PC-3 (cell line): ENCODE results near the gene STRIP1. TPM values are rescaled to one million over a fixed set of nuclear protein-coding genes. Genes with fewer than 3 reads are reported as not detected.

Experiments
- ATAC-seq: fragments of 200-7000 bp; cut with Tn5 transposase; 2 replicates; pipeline ENCODE4 v1.9.1; 2020; ENCODE audit warnings: mild to moderate bottlenecking, moderate library complexity
- BruUV-seq: library from RNA; stranded (reverse); fragments of 400-500 nt; replicated peaks from 2 replicates; lab custom pipeline; 2021; lab: Mats Ljungman, UMichigan
- CTCF ChIA-PET: fragments of 300-600 bp; sonication (Branson Sonifier 250); formaldehyde crosslinking; loops from one replicate; lab custom pipeline; 2022; ENCODE audit warnings: antibody characterized with exemption; lab: Charles Lee
- POLR2A ChIA-PET: fragments of 300-600 bp; sonication (Branson Sonifier 250); formaldehyde crosslinking; loops from one replicate; lab custom pipeline; 2022; ENCODE audit warnings: antibody characterized with exemption; ENCODE audit not compliant: unreplicated experiment; lab: Charles Lee
- DNase-seq: peaks from one replicate; pipeline ENCODE4 v3.0.0-alpha.2; 2015
- H2AFZ ChIP-seq: fragments of 300-600 bp; sonication (generic); 2 replicates; pipeline ENCODE4 v1.6.0; 2016; ENCODE audit warnings: antibody characterized with exemption, low read length
- H3F3A ChIP-seq: fragments of 300-600 bp; sonication (generic); one replicate; pipeline ENCODE4 v1.6.0; 2017; ENCODE audit warnings: antibody characterized with exemption, low read length, control low read depth, mild to moderate bottlenecking; ENCODE audit not compliant: unreplicated experiment
- H3K27ac ChIP-seq: fragments of 300-600 bp; sonication (generic); 2 replicates; pipeline ENCODE4 v1.5.1; 2016; ENCODE audit warnings: mild to moderate bottlenecking, low read length
- H3K27me3 ChIP-seq: fragments of 300-600 bp; sonication (generic); 2 replicates; pipeline ENCODE4 v1.6.1; 2016; ENCODE audit warnings: low read length, mixed read lengths
- H3K36me3 ChIP-seq: fragments of 300-600 bp; sonication (generic); 2 replicates; pipeline ENCODE4 v1.6.1; 2016; ENCODE audit warnings: low read depth, mixed run types, low read length, mixed read lengths
- H3K4me1 ChIP-seq: fragments of 300-600 bp; sonication (generic); 2 replicates; pipeline ENCODE4 v1.5.1; 2016; ENCODE audit warnings: low read length; ENCODE audit not compliant: insufficient read depth
- H3K4me2 ChIP-seq: fragments of 300-600 bp; sonication (generic); 2 replicates; pipeline ENCODE4 v1.6.0; 2016; ENCODE audit warnings: low read length
- H3K4me3 ChIP-seq: fragments of 300-600 bp; sonication (generic); 2 replicates; pipeline ENCODE4 v1.5.1; 2016; ENCODE audit warnings: mild to moderate bottlenecking, low read length, mixed read lengths
- H3K79me2 ChIP-seq: fragments of 300-600 bp; sonication (generic); 2 replicates; pipeline ENCODE4 v1.6.1; 2017; ENCODE audit warnings: low read length, mixed read lengths
- H3K9ac ChIP-seq: fragments of 300-600 bp; sonication (generic); 2 replicates; pipeline ENCODE4 v1.6.0; 2016; ENCODE audit warnings: mild to moderate bottlenecking, low read length
- H3K9me2 ChIP-seq: fragments of 300-600 bp; sonication (generic); replicated peaks from 2 replicates; pipeline ENCODE4 v1.6.1; 2016; ENCODE audit warnings: mixed run types, low read length, mixed read lengths
- H3K9me3 ChIP-seq: fragments of 300-600 bp; sonication (generic); 2 replicates; pipeline ENCODE4 v1.6.1; 2016; ENCODE audit warnings: low read length, mixed read lengths
- H4K20me1 ChIP-seq: fragments of 300-600 bp; sonication (generic); 2 replicates; pipeline ENCODE4 v1.6.1; 2016; ENCODE audit warnings: low read length, mixed read lengths
- CTCF ChIP-seq: fragments of 300-600 bp; sonication (generic); conservative IDR thresholded peaks from 2 replicates; pipeline ENCODE4 v1.5.1; 2017; ENCODE audit warnings: antibody characterized with exemption, low read depth, mild to moderate bottlenecking, low read length
- EZH2 ChIP-seq: fragments of 300-600 bp; sonication (generic); IDR thresholded peaks from one replicate; pipeline ENCODE4 v1.6.1; 2017; ENCODE audit warnings: antibody characterized with exemption, mild to moderate bottlenecking, low read length; ENCODE audit not compliant: unreplicated experiment
- EZH2phosphoT487 ChIP-seq: fragments of 300-600 bp; sonication (generic); IDR thresholded peaks from 2 replicates; pipeline ENCODE4 v1.6.1; 2018; ENCODE audit warnings: mild to moderate bottlenecking, antibody characterized with exemption, low read length, borderline replicate concordance
- intact Hi-C: fragments of 100-400 bp; cut with micrococcal nuclease; formaldehyde crosslinking; loops from 2 replicates; pipeline ENCODE4 v1.9.0; 2023
- total RNA-seq: library from RNA; depleted of rRNA; stranded (reverse); fragments of >200 nt; gene quantifications from 2 replicates; pipeline ENCODE4 v1.2.3, GENCODE V29; 2014

The STRIP1 gene
- total RNA-seq, 1 experiment from 2014 or later: 41.4 TPM

DNA sequence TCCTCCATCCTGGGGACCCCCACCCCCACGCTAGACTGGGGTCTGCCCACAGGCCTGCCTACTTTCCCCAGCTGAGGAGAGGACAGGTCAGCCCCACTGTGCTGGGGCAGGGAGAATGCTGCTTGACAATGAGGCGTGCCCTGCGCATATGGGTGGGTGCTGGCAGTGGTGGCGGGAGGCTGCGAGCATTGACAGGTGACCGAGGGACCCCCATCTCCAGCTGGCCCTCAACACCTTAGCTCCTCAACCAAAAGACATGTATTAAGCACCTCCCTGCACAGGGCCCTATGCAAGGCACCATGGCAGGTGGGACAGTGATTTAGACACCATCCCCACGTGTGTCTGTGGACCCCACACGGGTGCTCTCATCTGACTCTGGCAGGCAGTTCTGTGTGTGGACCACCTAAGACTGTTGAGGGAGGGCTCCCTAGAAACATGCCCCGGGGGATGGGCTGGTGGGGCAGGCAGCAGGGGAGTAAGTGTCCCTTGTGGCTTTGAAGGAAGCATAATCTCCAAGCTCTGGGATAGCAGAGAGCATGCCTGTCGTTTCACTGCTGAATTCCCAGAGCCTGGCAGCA lies 54.4 kb downstream of the STRIP1 start:
- Histone ChIP-seq H2AFZ (no peak overlapping the region), H3K9ac (no peak overlapping the region), H3K4me1 (no peaks in the 10 kb centered on the region), H3K4me3 (no peak overlapping the region), H3K4me2 (no peak overlapping the region), H3K36me3 (no peaks in the 10 kb centered on the region), H3K27ac (no peak overlapping the region), H3K9me3 (no peaks in the 10 kb centered on the region), H3K27me3 (0 out of 2 replicates have a peak, but pooled peaks cover 5% of the 10 kb centered on the region), H3K9me2 (no peaks in the 10 kb centered on the region), H3F3A (no peaks in the 10 kb centered on the region), H4K20me1 (no peaks in the 10 kb centered on the region), H3K79me2 (no peaks in the 10 kb centered on the region)
- ChIA-PET CTCF (interaction anchor here (0.7 kb wide), 1 partner anchor 15 kb away, joined by 3 read pairs; no protein-coding TSS in a partner anchor), POLR2A (no interaction called here)
- DNase-seq (no peak), ATAC-seq (no peak)
- BruUV-seq: no TSS peak
- TF ChIP-seq CTCF: no peak
- no peak for TF ChIP-seq EZH2
- TF ChIP-seq EZH2phosphoT487: no peak
- intact Hi-C loops: loop anchor here (1.0 to 5.0 kb wide), 3 partner anchors 17 to 528 kb away; no protein-coding TSS in a partner anchor

DNA sequence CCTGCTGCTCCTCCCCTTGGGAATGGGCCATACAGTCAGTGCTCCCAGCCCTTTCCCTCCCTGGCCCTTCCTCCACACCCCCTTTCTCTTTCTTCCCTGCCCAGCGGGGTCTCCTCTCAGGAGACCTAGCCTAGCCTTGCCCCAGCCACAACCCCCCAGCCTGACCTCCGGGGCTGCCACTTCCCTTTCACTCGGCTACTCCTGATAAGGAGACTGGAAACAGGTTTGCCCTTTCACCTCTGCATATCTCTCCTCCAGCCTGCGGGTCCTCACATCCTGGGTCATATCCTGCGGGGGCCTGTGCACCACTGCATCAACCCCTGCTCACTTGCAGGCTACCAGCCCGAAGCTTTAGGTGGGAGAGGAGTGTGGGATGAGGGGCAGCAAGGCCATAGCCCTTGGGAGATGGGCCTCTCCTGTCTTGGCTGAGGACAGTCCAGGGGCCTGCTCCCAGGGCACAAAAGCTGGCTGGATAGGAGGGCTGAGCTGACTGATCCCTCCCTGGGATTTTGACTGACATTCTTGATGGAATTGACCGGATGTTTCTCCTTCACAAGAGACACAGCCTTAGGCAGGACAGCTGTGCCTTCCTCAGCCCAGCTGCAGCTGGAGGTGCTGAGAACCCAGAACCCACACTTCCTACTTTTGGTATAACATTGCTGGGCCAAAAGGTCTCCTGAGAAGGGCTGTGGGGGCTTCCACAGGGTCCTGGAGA lies 55.3 kb downstream of the STRIP1 start:
- Histone ChIP-seq H3K36me3 (no peaks in the 10 kb centered on the region), H3K4me2 (no peak overlapping the region), H3K4me3 (no peak overlapping the region), H3K79me2 (no peaks in the 10 kb centered on the region), H3K9ac (no peak overlapping the region), H3K27ac (no peak overlapping the region), H4K20me1 (no peaks in the 10 kb centered on the region), H3F3A (no peaks in the 10 kb centered on the region), H3K9me2 (no peaks in the 10 kb centered on the region), H2AFZ (no peak overlapping the region), H3K27me3 (0 out of 2 replicates have a peak, but pooled peaks cover 6% of the 10 kb centered on the region), H3K9me3 (no peaks in the 10 kb centered on the region), H3K4me1 (no peaks in the 10 kb centered on the region)
- no TSS peak for BruUV-seq
- ChIA-PET CTCF (no interaction called here), POLR2A (no interaction called here)
- intact Hi-C loops: loop anchor here (5.0 kb wide), 1 partner anchor 528 kb away; no protein-coding TSS in a partner anchor
- TF ChIP-seq CTCF: no peak
- no peak for TF ChIP-seq EZH2phosphoT487
- no peak for TF ChIP-seq EZH2
- ATAC-seq: no peak
- no peak for DNase-seq

DNA sequence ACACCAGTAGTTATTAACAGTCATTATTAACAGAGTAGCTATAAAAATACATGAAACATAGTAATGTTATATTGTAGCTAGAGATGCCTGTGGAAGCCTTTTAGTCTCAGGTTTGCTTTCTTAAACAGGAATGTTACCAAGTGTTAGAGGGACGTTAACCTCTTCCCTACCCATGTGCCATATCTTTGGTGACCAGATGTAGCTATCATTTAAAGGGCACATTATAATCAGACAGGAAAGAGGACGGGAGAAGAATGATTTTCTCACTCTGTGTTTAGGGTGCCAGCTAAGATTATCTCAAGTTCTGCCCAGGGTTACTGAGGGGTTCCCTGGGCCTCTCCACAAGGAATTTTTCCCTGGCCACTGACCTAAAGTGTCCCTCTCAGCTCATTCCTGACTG lies 57.0 kb downstream of the STRIP1 start:
- H4K20me1 ChIP-seq: no peaks in the 10 kb centered on the region
- H3K9me3 ChIP-seq: no peaks in the 10 kb centered on the region
- H3K27ac ChIP-seq: no peak overlapping the region
- no peak overlapping the region for H3K4me3 ChIP-seq
- ChIA-PET CTCF (no interaction called here), POLR2A (no interaction called here)
- H3K79me2 ChIP-seq: no peaks in the 10 kb centered on the region
- BruUV-seq: no TSS peak
- no peak overlapping the region for H3K4me2 ChIP-seq
- TF ChIP-seq EZH2phosphoT487 (no peak), EZH2 (no peak), CTCF (no peak)
- DNase-seq (no peak), ATAC-seq (no peak)
- H3K4me1 ChIP-seq: no peaks in the 10 kb centered on the region
- H3K36me3 ChIP-seq: no peaks in the 10 kb centered on the region
- intact Hi-C loops: no loop called here
- H3K9me2 ChIP-seq: no peaks in the 10 kb centered on the region
- no peaks in the 10 kb centered on the region for H3F3A ChIP-seq
- no peak overlapping the region for H2AFZ ChIP-seq
- H3K27me3 ChIP-seq: 0 out of 2 replicates have a peak, but pooled peaks cover 11% of the 10 kb centered on the region
- no peak overlapping the region for H3K9ac ChIP-seq
